ENCODE data around the gene AMBRA1. TPM values are rescaled to one million over a fixed set of nuclear protein-coding genes. Genes with fewer than 3 reads are reported as not detected.

Gene AMBRA1
- polyA plus RNA-seq, 1 of the 3 experiments (the other 2 are of a cell fraction), result 10.4 TPM

DNA sequence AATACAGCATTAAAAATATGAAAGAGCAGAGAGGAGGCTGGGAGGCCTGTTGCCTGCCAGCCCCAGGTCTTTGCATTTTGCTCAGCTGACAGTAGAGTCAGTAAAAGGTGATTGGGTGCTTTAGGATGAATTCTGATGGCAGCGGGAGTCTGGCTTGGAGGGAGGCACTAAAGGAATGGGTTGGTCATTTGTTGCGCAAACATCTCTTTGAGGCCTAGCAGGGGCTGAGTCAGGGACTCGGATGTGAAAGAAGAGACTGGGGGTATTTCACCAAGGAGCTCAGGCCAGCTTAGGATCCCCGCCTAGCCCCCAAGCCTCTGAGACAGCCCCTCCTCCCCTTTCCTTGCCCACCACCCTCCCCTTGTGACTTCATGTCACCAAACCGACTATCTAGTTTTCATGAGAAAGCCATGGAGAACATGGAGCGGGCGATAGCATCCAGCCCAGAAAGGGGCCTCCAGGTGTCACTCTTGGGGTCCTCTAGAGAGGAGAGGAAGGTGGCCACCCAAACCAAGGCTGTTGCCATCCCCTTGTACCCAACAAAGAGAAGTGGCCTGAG is 236.8 kb downstream of the AMBRA1 start (continued):
- TF ChIP-seq, protein P1, sequence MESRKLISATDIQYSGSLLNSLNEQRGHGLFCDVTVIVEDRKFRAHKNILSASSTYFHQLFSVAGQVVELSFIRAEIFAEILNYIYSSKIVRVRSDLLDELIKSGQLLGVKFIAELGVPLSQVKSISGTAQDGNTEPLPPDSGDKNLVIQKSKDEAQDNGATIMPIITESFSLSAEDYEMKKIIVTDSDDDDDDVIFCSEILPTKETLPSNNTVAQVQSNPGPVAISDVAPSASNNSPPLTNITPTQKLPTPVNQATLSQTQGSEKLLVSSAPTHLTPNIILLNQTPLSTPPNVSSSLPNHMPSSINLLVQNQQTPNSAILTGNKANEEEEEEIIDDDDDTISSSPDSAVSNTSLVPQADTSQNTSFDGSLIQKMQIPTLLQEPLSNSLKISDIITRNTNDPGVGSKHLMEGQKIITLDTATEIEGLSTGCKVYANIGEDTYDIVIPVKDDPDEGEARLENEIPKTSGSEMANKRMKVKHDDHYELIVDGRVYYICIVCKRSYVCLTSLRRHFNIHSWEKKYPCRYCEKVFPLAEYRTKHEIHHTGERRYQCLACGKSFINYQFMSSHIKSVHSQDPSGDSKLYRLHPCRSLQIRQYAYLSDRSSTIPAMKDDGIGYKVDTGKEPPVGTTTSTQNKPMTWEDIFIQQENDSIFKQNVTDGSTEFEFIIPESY (IDR thresholded peaks at IDR 0.05; ENCODE audit: borderline replicate concordance, low read depth), result no peak
- TF ChIP-seq, protein P2, sequence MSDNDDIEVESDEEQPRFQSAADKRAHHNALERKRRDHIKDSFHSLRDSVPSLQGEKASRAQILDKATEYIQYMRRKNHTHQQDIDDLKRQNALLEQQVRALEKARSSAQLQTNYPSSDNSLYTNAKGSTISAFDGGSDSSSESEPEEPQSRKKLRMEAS (IDR thresholded peaks at IDR 0.05; ENCODE audit: low read depth), result no peak
- TF ChIP-seq YY1 (IDR thresholded peaks at IDR 0.05; ENCODE audit: low read depth), result no peak
- no peak for TF ChIP-seq MXI1 (IDR thresholded peaks at IDR 0.05; ENCODE audit: low read depth, low read length)
- TF ChIP-seq, protein P3, sequence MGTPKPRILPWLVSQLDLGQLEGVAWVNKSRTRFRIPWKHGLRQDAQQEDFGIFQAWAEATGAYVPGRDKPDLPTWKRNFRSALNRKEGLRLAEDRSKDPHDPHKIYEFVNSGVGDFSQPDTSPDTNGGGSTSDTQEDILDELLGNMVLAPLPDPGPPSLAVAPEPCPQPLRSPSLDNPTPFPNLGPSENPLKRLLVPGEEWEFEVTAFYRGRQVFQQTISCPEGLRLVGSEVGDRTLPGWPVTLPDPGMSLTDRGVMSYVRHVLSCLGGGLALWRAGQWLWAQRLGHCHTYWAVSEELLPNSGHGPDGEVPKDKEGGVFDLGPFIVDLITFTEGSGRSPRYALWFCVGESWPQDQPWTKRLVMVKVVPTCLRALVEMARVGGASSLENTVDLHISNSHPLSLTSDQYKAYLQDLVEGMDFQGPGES (IDR thresholded peaks at IDR 0.05; ENCODE audit: low read depth, low read length), result no peak
- no peak for TF ChIP-seq EZH2phosphoT487 (IDR thresholded peaks at IDR 0.05; ENCODE audit: borderline replicate concordance, low read depth)

DNA sequence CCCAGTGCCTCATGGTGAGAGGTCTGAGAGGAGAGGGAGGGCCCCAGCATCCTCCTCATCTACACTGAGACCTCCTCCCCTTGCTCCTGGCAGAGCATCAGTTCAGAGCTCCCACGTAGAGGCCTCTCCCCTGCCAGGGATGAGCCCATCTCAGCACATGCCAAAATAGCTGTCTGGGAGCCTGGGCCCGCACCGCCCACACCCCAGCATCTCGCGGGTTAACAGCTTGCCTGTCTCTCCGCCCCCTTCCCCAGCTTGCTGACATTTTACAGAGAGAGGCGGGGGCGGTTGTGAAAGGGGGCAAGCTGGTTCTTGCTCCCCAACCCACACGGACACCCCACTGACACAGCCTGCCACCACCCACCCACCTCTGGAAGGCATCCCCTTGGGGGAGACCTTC is 240.1 kb downstream of the AMBRA1 start:
- Histone ChIP-seq H3F3A (replicated peaks; ENCODE audit: insufficient read depth) (no peaks in the 10 kb centered on the region), H3K79me2 (ENCODE audit: insufficient read depth) (peaks cover 91% of the 10 kb centered on the region), H3K4me2 (no peak overlapping the region), H3K36me3 (replicated peaks in 1 of 2; ENCODE audit: control insufficient read depth in 1 of 2, insufficient read depth in 2 of 2, low read length in 1 of 2) (peaks cover 3 to 5% of the 10 kb centered on the region in 2 experiments), H3K9me3 (no peaks in the 10 kb centered on the region), H4K20me1 (ENCODE audit: insufficient read depth) (peaks cover 27% of the 10 kb centered on the region; the same call in 1 of the 2 replicates), H3K9me2 (no peaks in the 10 kb centered on the region), H3K4me3 (ENCODE audit: low read depth in 2 of 2, low read length in 1 of 2) (no peak overlapping the region), H3K4me1 (ENCODE audit: control insufficient read depth in 1 of 2, insufficient read depth in 2 of 2, low read depth in 1 of 2, low read length in 1 of 2) (peaks cover 5 to 14% of the 10 kb centered on the region in 2 experiments; a peak in 3 of 4 replicates), H2AFZ (ENCODE audit: low read depth) (no peak overlapping the region), H3K9ac (no peak overlapping the region), H3K27me3 (ENCODE audit: insufficient read depth) (no peaks in the 10 kb centered on the region), H3K27ac (ENCODE audit: low read depth in 2 of 2, low read length in 1 of 2) (no peak overlapping the region)
- DNase-seq, result no peak
- no peak for TF ChIP-seq RCOR1 (IDR thresholded peaks at IDR 0.05; ENCODE audit: low read length)
- no peak for TF ChIP-seq YY1 (IDR thresholded peaks at IDR 0.05; ENCODE audit: low read depth)
- TF ChIP-seq TCF12 (IDR thresholded peaks at IDR 0.05), result no peak
- TF ChIP-seq TAF1 (IDR thresholded peaks at IDR 0.05; ENCODE audit: borderline replicate concordance, low read depth, low read length), result no peak
- TF ChIP-seq, protein P3 (IDR thresholded peaks at IDR 0.05; ENCODE audit: low read depth, low read length), result no peak
- TF ChIP-seq FOXM1 (IDR thresholded peaks at IDR 0.05; ENCODE audit: low read depth), result no peak
- TF ChIP-seq, protein P4, sequence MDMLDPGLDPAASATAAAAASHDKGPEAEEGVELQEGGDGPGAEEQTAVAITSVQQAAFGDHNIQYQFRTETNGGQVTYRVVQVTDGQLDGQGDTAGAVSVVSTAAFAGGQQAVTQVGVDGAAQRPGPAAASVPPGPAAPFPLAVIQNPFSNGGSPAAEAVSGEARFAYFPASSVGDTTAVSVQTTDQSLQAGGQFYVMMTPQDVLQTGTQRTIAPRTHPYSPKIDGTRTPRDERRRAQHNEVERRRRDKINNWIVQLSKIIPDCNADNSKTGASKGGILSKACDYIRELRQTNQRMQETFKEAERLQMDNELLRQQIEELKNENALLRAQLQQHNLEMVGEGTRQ (IDR thresholded peaks at IDR 0.05; ENCODE audit: borderline replicate concordance, low read depth, low read length), result no peak
- TF ChIP-seq MEF2A (IDR thresholded peaks at IDR 0.05; ENCODE audit: borderline replicate concordance, low read depth), result no peak
- no peak for TF ChIP-seq SIN3A (IDR thresholded peaks at IDR 0.05; ENCODE audit: borderline replicate concordance, low read depth, low read length)
- no peak for TF ChIP-seq REST (IDR thresholded peaks at IDR 0.05; ENCODE audit: low read depth, low read length)
- TF ChIP-seq, protein P5, sequence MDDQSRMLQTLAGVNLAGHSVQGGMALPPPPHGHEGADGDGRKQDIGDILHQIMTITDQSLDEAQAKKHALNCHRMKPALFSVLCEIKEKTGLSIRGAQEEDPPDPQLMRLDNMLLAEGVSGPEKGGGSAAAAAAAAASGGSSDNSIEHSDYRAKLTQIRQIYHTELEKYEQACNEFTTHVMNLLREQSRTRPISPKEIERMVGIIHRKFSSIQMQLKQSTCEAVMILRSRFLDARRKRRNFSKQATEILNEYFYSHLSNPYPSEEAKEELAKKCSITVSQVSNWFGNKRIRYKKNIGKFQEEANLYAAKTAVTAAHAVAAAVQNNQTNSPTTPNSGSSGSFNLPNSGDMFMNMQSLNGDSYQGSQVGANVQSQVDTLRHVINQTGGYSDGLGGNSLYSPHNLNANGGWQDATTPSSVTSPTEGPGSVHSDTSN (IDR thresholded peaks at IDR 0.05), result no peak
- no peak for TF ChIP-seq RFX5 (IDR thresholded peaks at IDR 0.05; ENCODE audit: low read length)
- ChIA-PET POLR2A (no interaction called here), CTCF (interaction anchor here (0.6 to 17.7 kb wide), 6 partner anchors 11 to 38 kb away, joined by 3 to 423 read pairs (median 5); partner anchors contain the start of gene CHRM4)
- WGBS (ENCODE audit: low lambda C conversion rate), result 83% methylated on average over 8 of the region's 9 CpGs
